ENCODE results near the gene NFASC.

GRCh38 chr1:204997591-204998355, 127.1 kb downstream of the NFASC start:
- no peak for TF ChIP-seq CTCF (IDR thresholded peaks at IDR 0.05; ENCODE audit: low read depth, low read length, missing input control)
- no peak for TF ChIP-seq ZBTB33 (IDR thresholded peaks at IDR 0.05)
- TF ChIP-seq TAF1 (conservative IDR thresholded peaks at IDR 0.05), result no peak
- no peak for TF ChIP-seq MAX (IDR thresholded peaks at IDR 0.05)
